GM20431 (cell line): Measurements from ENCODE around the gene PLXNB3.
"Not testable (repeated sequence)": the region's sequence is repeated elsewhere in the genome, so short reads cannot be mapped to it uniquely, and the experiment has no call there.

Experiments
- in situ Hi-C: fragments of 300-500 bp; cut with MseI, MboI; formaldehyde crosslinking; loops from one replicate; pipeline ENCODE4 v1.15.0; 2020; ENCODE audit warnings: low sequenced_read_pairs; ENCODE audit not compliant: unreplicated experiment

Gene PLXNB3

DNA sequence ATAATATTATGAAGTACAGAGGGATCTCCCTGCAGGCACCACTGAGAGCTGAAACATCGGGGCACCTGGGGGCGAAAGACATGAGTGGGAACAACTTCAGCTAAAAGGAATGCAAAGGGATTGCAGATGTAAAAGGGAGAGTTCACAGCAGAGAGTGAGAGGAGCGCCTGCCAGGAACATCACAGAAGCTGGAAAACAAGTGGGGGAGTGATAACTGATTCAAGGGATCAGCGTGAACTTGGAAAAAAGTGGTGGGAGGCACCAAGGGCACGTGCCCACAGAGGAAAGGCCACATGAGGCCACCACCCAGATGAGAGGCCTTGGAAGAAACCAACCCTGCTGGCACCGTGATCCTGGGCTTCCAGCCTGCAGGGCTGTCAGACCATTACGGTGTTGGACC, 15.0 kb upstream of the PLXNB3 start:
- in situ Hi-C loops, result not testable (repeated sequence)

DNA sequence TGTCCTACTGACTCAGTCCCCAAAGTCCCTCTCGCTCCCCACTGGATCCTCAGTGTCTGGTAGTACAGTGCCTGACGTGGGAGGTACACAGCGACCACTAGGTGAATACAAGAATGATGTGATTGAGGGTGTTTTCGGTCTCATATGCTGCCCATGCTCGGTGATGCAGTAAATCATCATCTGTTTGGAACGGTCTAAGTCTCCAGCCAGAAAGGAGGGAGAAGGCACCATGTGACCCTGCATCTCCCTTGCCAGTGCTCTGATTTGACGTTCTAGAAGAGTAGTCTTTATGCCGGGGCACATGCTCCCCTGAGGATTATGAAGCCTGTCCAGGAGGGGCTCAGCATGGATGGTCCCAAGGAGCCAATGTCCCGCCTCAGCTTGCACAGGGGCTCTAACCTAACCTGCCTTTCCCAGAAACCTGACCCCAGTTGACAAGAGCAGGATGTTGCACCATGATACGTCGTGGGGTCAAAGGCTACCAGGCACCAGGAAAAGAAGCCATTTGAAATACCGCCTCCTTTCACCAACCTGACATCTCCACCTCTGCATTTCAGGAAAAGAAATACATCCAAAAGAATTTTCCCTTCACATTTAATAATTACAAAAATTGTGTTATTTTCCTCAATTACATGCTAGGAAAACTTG, 13.8 kb upstream of the PLXNB3 start:
- in situ Hi-C loops, result no loop called here

DNA sequence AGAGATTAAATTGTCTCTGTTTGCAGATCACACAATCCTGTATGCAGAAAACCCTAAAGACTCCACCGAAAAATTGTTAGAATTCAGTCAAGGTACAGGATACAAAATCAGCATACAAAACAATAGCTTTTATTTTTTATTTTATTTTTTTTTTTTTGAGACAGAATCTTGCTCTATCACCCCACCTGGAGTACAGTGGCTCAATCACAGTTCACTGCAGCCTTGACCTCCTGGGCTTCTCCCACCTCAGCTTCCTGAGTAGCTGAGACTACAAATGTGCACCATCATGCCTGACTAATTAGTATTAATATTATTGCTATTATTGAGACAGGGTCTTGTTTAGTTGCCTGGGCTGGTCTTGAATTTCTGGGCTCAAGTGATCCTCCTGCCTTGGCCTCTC, 8.9 kb upstream of the PLXNB3 start:
- in situ Hi-C loops, result no loop called here

DNA sequence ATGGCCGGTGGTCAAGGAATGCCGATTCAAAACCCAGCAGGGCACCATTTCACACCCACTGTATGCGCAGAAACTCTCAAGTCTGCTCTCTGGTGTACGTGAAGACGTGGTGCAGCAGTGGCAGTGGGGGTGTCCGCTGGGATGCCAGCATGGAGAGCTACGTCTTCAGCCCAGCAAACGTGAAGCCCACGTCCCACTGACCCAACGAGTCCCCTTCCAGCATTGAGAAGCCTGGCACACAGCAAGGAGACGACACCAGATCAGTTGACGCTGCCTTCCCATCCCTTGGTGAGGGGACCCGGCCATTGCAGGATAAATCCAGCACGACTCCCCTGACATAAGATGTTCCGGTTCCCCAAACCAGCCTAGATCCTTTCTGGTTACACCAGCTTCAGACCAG, 2.2 kb upstream of the PLXNB3 start:
- in situ Hi-C loops, result no loop called here

DNA sequence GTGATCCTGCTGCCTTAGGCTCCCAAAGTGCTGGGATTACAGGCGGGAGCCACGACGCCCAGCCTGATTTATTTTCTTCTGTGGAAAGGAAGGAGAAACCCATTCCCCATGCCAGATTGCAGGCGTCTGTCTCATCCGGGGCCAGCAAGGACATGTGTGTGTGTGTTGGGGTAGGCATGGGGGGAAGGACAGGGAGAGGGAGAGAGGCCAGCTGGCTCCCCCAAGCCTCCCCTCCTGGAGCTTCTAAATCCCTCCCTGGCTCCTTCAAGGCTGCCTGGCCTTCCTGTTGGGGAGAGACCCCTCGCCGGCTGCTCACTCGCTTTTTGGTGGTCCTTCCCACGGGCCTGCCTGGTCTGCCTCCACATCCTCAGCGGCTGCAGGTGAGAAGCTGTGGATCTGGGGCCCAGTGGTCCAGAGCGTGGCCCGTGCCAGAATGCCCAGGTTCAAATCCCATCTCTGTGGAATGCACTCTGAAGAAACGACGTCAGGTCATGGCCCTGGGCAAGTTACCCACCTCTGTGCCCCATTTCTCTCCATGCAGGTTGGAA, 1.3 kb upstream of the PLXNB3 start:
- in situ Hi-C loops, result no loop called here

DNA sequence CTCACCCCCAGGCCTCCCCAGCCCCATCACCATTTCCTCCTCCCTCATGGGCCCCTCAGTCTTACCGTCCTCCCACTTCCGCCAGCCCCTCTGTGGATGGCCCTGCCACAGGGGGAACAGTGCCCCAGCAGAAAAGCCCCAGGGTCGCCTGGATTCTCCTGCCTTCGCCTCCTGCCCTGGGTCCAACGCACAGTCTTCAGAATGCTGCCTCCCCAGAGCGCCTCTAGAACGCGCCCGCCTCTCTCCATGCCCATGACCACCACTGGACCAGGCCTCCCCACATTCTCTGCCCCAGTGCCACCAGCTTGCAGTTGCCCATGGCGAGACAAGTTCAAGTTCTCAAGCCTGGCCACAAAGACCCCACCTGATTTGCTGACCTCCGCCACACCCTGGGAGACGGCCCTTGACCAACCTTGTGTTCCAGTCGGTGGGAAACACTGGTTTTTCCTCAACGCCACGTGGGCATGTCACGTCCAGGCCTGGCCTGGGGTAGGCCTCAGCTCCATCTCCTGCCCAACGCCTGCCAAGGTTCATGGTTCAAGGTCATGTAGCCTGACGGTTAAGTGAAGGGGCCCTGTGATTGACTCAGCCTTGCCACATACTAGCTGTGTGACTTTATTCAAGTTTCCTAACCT, 634 bp upstream of the PLXNB3 start:
- in situ Hi-C loops, result no loop called here

DNA sequence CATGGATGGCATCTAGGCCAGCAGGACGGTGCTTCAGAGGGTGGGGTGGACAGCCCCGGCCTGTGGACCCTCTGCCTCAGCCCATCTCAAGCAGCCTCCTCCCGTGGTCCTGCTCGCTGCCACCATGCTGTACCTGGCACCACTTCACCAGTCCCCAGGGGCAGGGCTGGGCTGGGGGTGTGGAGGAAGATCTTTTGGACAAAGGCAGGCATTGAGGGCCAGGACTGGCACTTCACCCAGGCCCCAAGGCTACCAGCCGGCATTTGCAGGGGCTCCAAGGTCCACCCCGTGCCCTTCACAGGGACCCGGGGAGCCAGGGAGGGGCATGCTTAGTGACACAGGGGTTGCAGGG, 713 bp downstream of the PLXNB3 start:
- in situ Hi-C loops, result no loop called here

DNA sequence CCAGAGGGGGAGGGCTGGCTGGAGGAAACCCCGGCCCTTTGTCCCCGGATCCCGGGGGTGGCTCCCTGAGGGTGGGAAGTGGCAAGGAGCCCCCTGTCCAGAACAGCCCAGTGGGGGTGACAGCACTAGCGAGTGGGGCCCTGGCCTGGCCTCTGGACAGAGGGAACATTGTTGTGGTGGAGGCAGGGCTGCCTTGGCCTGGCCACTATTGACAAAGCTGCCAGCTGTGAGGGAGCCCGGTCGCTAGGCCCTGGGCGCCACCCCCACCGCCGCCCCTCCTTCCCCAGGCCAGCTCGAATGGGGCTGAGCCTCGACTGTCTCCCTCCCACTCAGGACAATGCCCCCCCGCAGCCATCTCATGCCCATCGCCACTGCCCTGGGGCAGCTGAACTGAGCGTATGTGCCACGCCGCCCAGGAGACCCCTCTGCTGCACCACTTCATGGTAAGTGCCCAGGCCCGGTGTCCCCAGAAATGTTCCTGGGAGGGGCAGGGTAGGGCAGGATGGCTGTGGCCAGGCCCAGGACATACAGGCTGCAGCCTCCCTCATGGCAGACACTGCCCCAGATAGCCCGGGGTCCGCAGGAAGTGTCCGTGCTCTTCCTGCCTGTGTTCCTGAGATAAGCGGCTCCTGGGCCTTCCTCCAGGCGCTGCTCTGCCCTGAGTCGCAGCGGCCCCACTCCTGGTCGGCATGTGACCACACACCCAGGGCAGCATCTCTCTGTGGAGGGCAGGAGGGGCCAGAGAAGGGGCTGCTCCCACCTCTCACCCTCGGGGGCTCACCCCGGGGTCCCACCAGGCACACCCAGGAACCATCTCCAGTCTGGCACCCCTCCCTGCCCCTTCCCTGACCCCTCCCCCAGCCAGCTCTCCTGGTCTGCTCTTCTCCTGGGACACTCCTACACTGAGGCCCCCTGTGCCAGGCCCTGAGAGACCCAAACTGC, 1.4 kb downstream of the PLXNB3 start:
- in situ Hi-C loops, result no loop called here

DNA sequence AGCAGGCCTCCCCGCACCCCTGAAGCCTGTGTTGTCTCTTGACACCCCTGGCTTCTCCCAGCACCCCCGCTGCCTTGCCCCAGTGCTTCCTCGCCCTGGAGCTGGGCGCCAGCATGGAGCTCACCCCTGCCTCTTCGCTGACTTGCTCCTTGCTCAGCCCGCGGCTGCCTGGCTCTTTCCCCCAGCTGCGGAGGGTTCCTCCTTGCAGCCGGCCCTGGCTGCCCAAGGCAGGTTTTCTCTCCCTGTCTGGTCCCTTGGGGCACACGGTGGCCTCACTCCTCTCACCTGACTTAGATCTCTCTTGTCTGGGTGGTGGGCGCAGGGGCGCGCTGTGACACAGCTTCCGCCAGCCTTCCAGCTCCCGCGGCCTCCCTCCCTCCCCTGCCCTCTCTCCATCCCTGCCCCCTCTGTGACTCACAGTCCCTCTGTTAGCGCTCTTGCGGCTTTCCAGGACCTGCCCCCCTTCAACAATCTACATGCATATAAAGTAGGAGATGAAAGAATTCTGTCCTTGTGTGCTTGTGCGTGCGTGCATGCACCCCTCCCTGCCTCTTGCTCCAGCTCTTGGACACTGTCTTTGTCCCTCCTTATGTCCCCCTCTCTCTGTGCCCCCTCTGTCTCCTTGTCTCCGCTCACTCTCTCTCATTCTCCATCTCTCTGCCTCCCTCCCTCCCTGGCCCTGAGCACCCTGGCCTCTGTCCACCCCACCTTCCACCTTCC, 2.2 kb downstream of the PLXNB3 start:
- in situ Hi-C loops, result no loop called here

DNA sequence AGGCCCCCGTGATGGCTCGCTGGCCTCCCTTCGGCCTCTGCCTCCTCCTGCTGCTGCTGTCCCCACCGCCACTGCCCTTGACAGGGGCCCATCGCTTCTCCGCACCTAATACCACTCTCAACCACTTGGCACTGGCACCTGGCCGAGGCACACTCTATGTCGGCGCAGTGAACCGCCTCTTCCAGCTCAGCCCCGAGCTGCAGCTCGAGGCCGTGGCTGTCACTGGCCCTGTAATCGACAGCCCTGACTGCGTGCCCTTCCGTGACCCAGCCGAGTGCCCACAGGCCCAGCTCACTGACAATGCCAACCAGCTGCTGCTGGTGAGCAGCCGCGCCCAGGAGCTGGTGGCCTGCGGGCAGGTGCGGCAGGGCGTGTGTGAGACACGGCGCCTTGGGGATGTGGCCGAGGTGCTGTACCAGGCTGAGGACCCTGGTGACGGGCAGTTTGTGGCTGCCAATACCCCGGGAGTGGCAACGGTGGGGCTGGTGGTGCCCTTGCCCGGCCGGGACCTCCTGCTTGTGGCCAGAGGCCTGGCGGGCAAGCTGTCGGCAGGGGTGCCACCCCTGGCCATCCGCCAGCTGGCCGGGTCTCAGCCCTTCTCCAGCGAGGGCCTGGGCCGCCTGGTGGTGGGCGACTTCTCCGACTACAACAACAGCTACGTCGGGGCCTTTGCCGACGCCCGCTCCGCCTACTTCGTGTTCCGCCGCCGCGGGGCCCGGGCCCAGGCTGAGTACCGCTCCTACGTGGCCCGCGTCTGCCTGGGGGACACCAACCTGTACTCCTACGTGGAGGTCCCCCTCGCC, 3.0 kb downstream of the PLXNB3 start:
- in situ Hi-C loops, result no loop called here

DNA sequence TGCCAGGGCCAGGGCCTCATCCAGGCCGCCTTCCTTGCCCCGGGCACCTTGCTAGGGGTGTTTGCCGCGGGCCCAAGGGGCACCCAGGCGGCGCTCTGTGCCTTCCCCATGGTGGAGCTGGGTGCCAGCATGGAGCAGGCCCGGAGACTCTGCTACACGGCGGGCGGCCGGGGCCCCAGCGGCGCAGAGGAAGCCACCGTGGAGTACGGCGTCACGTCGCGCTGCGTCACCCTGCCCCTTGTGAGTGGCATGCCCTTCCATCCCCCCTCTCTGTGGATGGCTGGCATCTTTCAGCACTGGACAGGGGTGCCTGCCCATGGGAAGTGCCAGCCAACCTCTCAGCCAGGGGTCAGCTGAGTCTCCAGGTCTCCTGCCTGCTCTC, 3.6 kb downstream of the PLXNB3 start:
- in situ Hi-C loops, result no loop called here

DNA sequence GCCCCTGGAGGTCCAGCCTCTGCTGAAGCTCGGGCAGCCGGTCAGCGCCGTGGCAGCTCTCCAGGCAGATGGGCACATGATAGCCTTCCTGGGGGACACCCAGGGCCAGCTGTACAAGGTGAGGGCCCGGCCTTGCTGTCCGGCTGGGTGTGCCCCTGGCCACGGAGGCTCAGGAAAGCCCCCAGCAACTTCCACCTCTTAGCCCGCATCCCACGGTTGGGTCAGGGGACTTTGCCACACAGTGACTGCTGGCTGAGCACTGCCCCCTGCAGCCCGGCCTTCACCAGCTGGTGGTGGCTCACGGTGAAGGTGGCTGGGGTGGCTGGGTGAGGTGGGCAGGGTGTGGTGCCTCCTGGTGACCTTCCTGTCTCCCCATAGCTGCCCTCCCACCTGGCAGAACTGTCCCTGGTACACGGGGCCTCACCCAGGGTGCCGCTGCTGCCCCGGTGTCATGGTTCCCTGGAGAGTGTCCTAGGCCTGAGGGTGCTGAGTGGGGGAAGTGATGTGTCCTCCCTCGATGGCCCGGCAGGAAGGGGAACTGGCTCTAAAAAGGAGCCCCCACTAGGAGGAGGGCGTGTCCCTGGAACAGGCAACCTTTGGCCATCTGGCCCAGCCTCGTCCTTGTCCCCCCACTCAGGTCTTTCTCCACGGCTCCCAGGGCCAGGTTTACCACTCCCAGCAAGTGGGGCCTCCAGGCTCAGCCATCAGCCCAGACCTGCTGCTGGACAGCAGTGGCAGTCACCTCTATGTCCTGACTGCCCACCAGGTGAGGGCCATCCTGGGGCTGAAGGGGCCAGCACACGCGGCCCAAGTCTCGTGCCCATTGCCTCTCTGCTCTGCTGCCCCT, 4.5 kb downstream of the PLXNB3 start:
- in situ Hi-C loops, result no loop called here

DNA sequence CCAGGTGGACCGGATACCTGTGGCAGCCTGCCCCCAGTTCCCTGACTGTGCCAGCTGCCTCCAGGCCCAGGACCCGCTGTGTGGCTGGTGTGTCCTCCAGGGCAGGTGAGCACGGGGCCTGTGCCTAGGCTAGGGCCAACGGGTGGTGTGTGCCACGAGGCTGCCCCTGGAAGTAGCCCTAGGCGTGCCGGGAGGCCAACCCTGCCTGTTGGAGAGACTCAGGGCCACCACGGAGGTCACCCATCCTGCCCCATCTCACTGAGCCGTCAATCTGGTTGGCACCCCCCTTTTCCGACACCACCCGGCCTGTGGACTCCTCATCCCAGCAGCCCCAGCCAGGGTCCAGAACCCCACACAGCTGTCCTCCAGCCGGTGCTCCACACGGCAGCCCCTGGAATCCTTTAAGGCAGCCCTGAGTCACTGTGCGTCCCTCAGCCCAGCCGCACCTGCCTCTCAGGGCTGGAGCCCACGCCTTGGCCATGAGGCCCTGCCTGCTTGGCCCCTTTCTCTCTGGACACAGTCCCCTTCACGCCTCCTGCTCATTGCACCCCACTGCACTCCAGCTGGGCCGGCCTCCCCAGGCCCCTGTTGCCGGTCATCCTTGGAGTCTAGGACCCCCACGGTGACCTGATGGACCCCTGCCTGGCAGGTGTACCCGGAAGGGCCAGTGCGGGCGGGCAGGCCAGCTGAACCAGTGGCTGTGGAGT, 5.3 kb downstream of the PLXNB3 start:
- in situ Hi-C loops, result no loop called here

DNA sequence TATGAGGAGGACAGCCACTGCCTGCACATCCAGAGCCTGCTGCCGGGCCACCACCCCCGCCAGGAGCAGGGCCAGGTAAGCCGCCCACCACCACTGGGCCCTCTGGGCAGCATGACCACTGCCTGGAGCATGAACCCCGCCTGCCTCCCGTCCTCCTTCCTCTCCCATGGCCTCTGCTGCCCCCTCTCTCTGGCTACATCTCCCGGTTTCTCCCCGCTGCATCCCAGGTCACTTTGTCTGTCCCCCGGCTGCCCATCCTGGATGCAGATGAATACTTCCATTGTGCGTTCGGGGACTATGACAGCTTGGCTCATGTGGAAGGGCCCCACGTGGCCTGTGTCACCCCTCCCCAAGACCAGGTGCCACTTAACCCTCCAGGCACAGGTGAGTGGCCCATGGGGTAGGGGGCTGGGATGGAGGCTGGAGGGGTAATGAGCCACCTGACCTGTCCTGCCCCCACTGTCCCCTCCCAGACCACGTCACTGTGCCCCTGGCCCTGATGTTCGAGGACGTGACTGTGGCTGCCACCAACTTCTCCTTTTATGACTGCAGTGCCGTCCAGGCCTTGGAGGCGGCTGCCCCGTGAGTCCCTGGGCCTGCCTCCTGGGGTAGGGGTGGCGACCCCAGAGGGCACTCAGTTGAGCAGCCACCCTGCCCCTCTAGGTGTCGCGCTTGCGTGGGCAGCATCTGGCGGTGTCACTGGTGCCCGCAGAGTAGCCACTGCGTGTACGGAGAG, 6.0 kb downstream of the PLXNB3 start:
- in situ Hi-C loops, result no loop called here

DNA sequence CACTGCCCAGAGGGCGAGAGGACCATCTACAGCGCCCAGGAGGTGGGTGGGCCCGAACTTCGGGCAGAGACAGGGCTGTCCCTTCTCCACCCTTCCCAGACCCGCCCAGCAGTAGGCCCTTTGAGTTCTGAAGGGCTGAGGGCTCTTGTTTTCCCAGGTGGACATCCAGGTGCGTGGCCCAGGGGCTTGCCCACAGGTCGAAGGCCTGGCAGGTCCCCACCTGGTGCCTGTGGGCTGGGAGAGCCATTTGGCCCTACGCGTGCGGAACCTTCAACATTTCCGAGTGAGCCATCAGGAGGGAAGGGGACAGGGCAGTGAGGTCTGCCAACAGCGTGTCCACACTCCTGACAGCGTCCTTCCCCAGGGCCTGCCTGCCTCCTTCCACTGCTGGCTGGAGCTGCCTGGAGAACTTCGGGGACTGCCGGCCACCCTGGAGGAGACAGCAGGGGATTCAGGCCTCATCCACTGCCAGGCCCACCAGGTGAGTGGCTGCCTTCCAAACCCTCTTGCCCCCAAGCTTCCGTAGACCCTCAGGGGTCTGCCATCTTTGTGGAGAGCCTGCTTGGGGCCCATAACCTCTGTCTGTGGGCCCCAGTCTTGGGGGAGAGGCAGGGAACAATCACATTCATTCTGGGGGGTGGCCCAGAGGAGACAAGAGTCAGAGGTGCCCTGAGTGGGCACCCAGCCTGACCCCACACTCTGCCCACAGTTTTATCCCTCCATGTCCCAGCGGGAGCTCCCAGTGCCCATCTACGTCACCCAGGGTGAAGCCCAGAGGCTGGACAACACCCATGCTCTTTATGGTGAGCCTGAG, 6.8 kb downstream of the PLXNB3 start:
- in situ Hi-C loops, result no loop called here

DNA sequence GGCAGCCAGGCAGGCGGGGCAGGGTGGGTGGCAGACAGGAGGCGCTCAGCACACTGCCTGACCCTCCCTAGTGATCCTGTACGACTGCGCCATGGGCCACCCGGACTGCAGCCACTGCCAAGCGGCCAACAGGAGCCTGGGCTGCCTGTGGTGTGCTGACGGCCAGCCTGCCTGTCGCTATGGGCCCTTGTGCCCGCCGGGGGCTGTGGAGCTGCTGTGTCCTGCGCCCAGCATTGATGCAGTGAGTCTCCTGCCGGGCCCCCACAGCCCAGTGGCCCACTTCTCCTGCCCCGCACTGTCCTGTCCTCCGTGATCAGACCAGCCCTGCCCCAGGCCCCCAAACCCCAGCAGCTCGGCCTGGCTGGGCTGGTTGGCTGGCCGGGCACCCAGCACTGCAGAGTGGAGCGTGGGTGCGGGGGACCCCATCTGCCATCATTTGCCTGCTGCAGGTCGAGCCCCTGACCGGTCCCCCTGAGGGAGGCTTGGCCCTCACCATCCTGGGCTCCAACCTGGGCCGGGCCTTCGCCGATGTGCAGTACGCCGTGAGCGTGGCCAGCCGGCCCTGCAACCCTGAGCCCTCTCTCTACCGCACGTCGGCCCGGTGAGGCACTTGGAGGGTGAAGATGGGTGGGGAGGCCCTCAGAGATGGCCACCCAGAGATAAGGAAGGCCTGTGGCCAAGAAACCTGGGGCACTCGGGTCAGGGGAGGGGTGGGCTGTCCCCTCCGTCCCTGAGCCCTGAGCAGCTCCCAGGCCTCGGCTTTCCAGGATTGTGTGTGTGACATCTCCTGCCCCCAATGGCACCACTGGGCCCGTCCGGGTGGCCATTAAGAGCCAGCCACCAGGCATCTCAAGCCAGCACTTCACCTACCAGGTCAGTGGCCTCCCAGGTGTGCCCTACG, 7.6 kb downstream of the PLXNB3 start:
- in situ Hi-C loops, result no loop called here
